ENCODE measurements around the gene NPAT.

The NPAT gene

DNA sequence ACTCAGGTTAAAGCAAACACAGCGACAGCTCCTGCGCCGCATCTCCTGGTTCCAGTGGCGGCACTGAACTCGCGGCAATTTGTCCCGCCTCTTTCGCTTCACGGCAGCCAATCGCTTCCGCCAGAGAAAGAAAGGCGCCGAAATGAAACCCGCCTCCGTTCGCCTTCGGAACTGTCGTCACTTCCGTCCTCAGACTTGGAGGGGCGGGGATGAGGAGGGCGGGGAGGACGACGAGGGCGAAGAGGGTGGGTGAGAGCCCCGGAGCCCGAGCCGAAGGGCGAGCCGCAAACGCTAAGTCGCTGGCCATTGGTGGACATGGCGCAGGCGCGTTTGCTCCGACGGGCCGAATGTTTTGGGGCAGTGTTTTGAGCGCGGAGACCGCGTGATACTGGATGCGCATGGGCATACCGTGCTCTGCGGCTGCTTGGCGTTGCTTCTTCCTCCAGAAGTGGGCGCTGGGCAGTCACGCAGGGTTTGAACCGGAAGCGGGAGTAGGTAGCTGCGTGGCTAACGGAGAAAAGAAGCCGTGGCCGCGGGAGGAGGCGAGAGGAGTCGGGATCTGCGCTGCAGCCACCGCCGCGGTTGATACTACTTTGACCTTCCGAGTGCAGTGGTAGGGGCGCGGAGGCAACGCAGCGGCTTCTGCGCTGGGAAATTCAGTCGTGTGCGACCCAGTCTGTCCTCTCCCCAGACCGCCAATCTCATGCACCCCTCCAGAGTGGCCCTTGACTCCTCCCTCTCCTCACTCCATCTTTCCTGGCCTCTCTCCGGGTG is at the start of gene NPAT, which contains the start of gene ATM:
Gene NPAT, minus strand, starts transcription at position 65 of the 774 bp plus-strand sequence. CDS start 102 bp downstream, outside the sequence.
Gene ATM, plus strand, starts transcription at position 494 of the 774 bp plus-strand sequence. CDS start 4,558 bp downstream, outside the sequence.
- TF ChIP-seq CTCF (IDR thresholded peaks at IDR 0.05; ENCODE audit: low read depth, low read length, missing control alignments) = peak; percentile 84
- DNase-seq (ENCODE audit: low read depth) = peak; percentile 98
- H3K4me3 ChIP-seq (ENCODE audit: low read depth, low read length) = peak within 1 kb of the TSS; percentile 84
- in situ Hi-C loops (cut with HindIII; ENCODE audit: low sequenced_read_pairs) = loop anchor here (5.0 kb wide), 1 partner anchor 35 kb away; no protein-coding TSS in a partner anchor

- no peak for DNase-seq (ENCODE audit: low read depth)
- in situ Hi-C loops (cut with HindIII; ENCODE audit: low sequenced_read_pairs) = no loop called here
- H3K4me3 ChIP-seq (ENCODE audit: low read depth, low read length) = no peak overlapping the region
- no peak for TF ChIP-seq CTCF (IDR thresholded peaks at IDR 0.05; ENCODE audit: low read depth, low read length, missing control alignments)
Observed at GRCh38 chr11:108269583-108269982, 47.1 kb upstream of the NPAT start.

DNA sequence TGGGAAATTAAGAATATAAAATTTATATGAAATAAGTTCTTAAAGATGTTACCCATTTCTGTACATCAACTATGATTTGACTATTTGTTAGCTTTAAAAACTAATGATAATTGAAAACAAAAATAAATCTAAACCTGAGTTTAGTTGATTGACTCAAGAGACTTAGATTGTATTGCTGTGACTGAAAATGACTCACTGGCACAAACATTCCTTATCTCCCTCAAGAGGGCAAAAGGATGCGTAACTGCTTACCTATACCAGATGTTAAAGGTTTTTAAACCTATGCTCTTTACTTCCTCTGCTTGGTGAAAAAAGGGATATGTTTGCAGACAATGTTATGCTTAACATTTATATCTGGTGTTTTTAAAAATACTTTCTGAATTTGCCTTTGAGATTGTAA is 30.7 kb upstream of the NPAT start:
- no peak for TF ChIP-seq CTCF (IDR thresholded peaks at IDR 0.05; ENCODE audit: low read depth, low read length, missing control alignments)
- no peak overlapping the region for H3K4me3 ChIP-seq (ENCODE audit: low read depth, low read length)
- DNase-seq (ENCODE audit: low read depth) = no peak
- in situ Hi-C loops (cut with HindIII; ENCODE audit: low sequenced_read_pairs) = no loop called here

- in situ Hi-C loops (cut with HindIII; ENCODE audit: low sequenced_read_pairs) = no loop called here
- no peak for DNase-seq (ENCODE audit: low read depth)
- no peak for TF ChIP-seq CTCF (IDR thresholded peaks at IDR 0.05; ENCODE audit: low read depth, low read length, missing control alignments)
- H3K4me3 ChIP-seq (ENCODE audit: low read depth, low read length) = no peak overlapping the region
Observed at GRCh38 chr11:108246885-108247284, 24.4 kb upstream of the NPAT start.

DNA sequence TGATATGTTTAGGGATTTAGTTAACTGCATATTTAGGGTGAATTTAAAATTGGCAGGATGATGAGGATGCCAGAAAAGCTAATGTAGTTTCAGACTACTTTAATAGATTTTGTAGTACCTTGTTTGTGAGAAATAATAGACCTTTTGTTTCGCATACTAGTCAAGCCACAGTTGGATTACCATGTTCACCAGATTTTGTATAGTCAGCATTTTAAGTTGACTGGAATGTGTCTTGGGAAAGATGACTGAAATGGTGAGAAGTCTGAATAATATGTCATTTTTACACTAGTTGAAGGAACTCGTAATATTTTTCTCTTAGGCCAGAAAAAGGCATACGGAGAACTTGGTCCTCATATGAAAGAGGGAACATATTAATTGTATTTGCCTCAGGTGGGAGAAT is 23.9 kb upstream of the NPAT start:
- DNase-seq (ENCODE audit: low read depth) = no peak
- no peak overlapping the region for H3K4me3 ChIP-seq (ENCODE audit: low read depth, low read length)
- TF ChIP-seq CTCF (IDR thresholded peaks at IDR 0.05; ENCODE audit: low read depth, low read length, missing control alignments) = no peak
- in situ Hi-C loops (cut with HindIII; ENCODE audit: low sequenced_read_pairs) = no loop called here

GRCh38 chr11:108242422-108242821 is 20.0 kb upstream of the NPAT start:
- TF ChIP-seq CTCF (IDR thresholded peaks at IDR 0.05; ENCODE audit: low read depth, low read length, missing control alignments) = no peak
- in situ Hi-C loops (cut with HindIII; ENCODE audit: low sequenced_read_pairs) = no loop called here
- no peak for DNase-seq (ENCODE audit: low read depth)
- no peak overlapping the region for H3K4me3 ChIP-seq (ENCODE audit: low read depth, low read length)

All from astrocyte of the cerebellum (primary cell).